Naive thymus-derived CD8-positive, alpha-beta T cell (primary cell): ENCODE data around the gene OR5K1. TPM values are rescaled to one million over a fixed set of nuclear protein-coding genes. Genes with fewer than 3 reads are reported as not detected.

Experiments
- ATAC-seq, 2 donors: fragments of 150-1000 bp; cut with Tn5 transposase in 1 of 2; sonication (Bioruptor Pico), chemical (Tn5 transposase) in 1 of 2; 1 replicate in 1 of 2; 2 replicates in 1 of 2; pipeline ENCODE4 v1.10.0; 2021; ENCODE audit warnings: mild to moderate bottlenecking in 2 of 2, moderate library complexity in 2 of 2
- POLR2A ChIA-PET: fragments of 350-600 bp; sonication (Branson Sonifier 250); formaldehyde crosslinking; loops from one replicate; lab custom pipeline; 2021; ENCODE audit warnings: antibody characterized with exemption; lab: Charles Lee
- DNase-seq, 10 donors: peaks; one replicate each; pipeline versions ENCODE4 v3.0.0 to v3.0.0-alpha.2; 2020 to 2022
- H3K27ac Mint-ChIP-seq, 10 donors: one replicate each; pipeline ENCODE4 v1.8.0; 2020 to 2022; ENCODE audit warnings: mild to moderate bottlenecking in 10 of 10, mixed read lengths in 10 of 10, moderate library complexity in 4 of 10, inconsistent platforms in 1 of 10
- H3K27me3 Mint-ChIP-seq, 5 donors: one replicate each; pipeline ENCODE4 v1.8.0; 2021 to 2022; ENCODE audit warnings: mixed read lengths in 5 of 5
- H3K36me3 Mint-ChIP-seq, 3 donors: one replicate each; pipeline ENCODE4 v1.8.0; 2020 to 2022; ENCODE audit warnings: mixed read lengths in 3 of 3, mild to moderate bottlenecking in 2 of 3, inconsistent platforms in 1 of 3
- H3K4me1 Mint-ChIP-seq, 4 donors: one replicate each; pipeline ENCODE4 v1.8.0; 2021 to 2022; ENCODE audit warnings: mixed read lengths in 4 of 4
- H3K4me3 Mint-ChIP-seq, 10 donors: one replicate each; pipeline ENCODE4 v1.8.0; 2020 to 2022; ENCODE audit warnings: mild to moderate bottlenecking in 10 of 10, mixed read lengths in 10 of 10, moderate library complexity in 6 of 10, inconsistent platforms in 1 of 10
- H3K9me3 Mint-ChIP-seq, 9 donors: one replicate each; pipeline ENCODE4 v1.8.0; 2020 to 2022; ENCODE audit warnings: mixed read lengths in 9 of 9, mild to moderate bottlenecking in 3 of 9, inconsistent platforms in 1 of 9, moderate library complexity in 1 of 9
- polyA plus RNA-seq, 3 donors: library from polyadenylated mRNA; unstranded; fragments of 300-500 nt; fragmentation: Illumina TruSeq; gene quantifications; one replicate each; pipeline ENCODE4 v1.2.3, GENCODE V29; 2021
- total RNA-seq, 8 experiments: library from RNA in 2 of 8; stranded (reverse) in 2 of 8; gene quantifications; one replicate each; pipeline ENCODE4 v1.2.3 and lab custom pipeline; 2021 to 2026

The OR5K1 gene
- total and polyA plus RNA-seq, 5 experiments from 2014 or later = not detected

- ATAC-seq (no peak), DNase-seq (no peak)
- Mint-ChIP-seq H3K9me3 (peaks cover 11 to 68% (median 56%) of the 10 kb centered on the region in 9 donors), H3K27ac (no peak overlapping the region), H3K4me1 (no peaks in the 10 kb centered on the region), H3K4me3 (no peak overlapping the region), H3K27me3 (peaks cover 12 to 28% (median 18%) of the 10 kb centered on the region in 5 donors), H3K36me3 (peaks cover 6 to 68% (median 21%) of the 10 kb centered on the region in 3 donors)
- POLR2A ChIA-PET = no interaction called here
Measured at GRCh38 chr3:98483626-98484025, 20.6 kb downstream of the OR5K1 start.

DNA sequence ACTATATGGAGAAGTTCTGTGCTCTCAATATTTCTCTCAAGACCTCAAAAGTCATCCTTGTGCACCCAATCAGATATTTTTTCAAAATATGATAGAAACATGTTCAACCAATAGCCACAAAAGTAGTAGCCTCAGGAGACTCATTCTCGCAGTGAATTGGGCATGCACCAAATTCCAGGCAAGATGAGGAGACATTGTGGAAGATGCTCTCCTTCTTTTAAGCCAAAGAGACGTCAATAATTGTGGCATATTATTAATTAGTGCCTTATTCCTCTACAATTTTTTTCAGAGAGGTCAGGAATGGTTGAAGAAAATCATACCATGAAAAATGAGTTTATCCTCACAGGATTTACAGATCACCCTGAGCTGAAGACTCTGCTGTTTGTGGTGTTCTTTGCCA is 34.4 kb downstream of the OR5K1 start, which contains the start of gene OR5K2:
OR5K2 (plus strand) TSS at position 301 of the 400 bp plus-strand sequence; CDS start at position 301, 0 bp downstream.
- H3K4me1 Mint-ChIP-seq = peaks cover 0 to 3% (median 0%) of the 10 kb centered on the region in 4 donors
- peaks cover 0 to 3% (median 0%) of the 10 kb centered on the region in 5 donors for H3K27me3 Mint-ChIP-seq
- POLR2A ChIA-PET = no interaction called here
- ATAC-seq (no peak), DNase-seq (no peak)
- H3K27ac Mint-ChIP-seq = peak within 1 kb of the TSS in 1 of 10 donors; percentile 58
- peaks cover 0 to 2% (median 0%) of the 10 kb centered on the region in 3 donors for H3K36me3 Mint-ChIP-seq
- H3K4me3 Mint-ChIP-seq = no peak within 1 kb of the TSS
- no peaks in the 10 kb centered on the region for H3K9me3 Mint-ChIP-seq

- POLR2A ChIA-PET = no interaction called here
- Mint-ChIP-seq H3K4me3 (no peak overlapping the region), H3K27me3 (peaks cover 0 to 2% (median 0%) of the 10 kb centered on the region in 5 donors), H3K9me3 (no peaks in the 10 kb centered on the region), H3K27ac (peak overlapping the region in 1 of 10 donors; percentile 21), H3K4me1 (peaks cover 0 to 6% (median 3%) of the 10 kb centered on the region in 4 donors), H3K36me3 (peaks cover 0 to 11% (median 8%) of the 10 kb centered on the region in 3 donors)
- DNase-seq = no peak
- ATAC-seq = no peak
Measured at GRCh38 chr3:98500019-98500418, 37.0 kb downstream of the OR5K1 start.

DNA sequence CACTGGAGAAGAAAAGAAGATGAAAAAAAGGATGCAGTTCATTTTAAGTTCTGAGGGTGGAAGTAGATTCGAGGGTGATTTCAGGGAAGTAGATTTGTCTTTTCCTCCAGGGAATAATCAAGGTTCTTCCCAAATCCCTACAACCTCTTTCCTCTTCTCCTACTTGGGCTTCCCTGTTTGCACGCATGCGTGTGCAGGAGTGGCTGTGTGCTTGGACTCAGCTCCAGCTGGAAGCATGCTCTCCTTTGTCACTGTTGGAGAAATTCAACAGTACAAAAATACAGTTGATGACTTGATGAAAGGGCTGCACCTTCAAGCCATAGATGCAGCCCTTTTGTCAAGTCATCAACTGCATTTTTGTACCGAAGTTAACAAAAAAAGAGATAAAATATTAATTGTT is 38.3 kb downstream of the OR5K1 start:
- POLR2A ChIA-PET = no interaction called here
- no peak for ATAC-seq
- Mint-ChIP-seq H3K27me3 (peaks cover 0 to 2% (median 0%) of the 10 kb centered on the region in 5 donors), H3K4me1 (peaks cover 0 to 6% (median 3%) of the 10 kb centered on the region in 4 donors), H3K36me3 (peaks cover 0 to 15% (median 13%) of the 10 kb centered on the region in 3 donors), H3K9me3 (no peaks in the 10 kb centered on the region), H3K27ac (peak overlapping the region in 1 of 10 donors; percentile 22), H3K4me3 (no peak overlapping the region)
- DNase-seq = no peak

DNA sequence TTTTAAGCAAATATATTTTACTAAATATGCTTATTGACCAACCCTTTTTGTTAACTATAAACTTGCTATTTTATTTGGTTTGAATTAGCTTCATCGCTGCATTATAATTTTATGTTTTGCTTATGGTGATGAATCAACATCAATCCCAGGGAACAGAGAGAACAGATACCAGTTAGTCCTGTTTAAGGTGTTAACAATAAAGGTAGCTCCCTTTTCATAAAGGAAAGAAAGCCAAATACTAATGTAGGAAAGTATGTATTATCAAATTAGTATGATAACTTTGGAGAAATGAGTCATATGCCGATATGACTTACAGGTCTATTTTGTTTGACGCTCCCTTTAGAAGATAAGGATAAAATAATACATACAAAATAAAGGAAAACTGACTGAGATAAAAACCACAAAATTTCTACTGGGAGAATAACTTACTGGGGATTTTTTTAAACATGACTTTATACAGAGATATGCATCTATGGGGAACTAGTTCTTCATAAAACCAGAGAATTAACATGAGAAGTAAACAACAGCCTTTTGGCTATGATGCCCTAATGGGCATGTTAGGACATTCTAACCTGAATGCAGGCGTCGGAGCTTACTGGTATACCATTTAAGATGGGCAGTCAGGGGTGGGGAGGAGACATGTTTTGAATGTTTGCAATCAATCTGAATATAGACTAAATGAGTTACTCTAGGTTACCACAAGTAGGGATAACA is 39.0 kb downstream of the OR5K1 start:
- no peak for DNase-seq
- peaks cover 2 to 17% (median 15%) of the 10 kb centered on the region in 3 donors for H3K36me3 Mint-ChIP-seq
- peak overlapping the region in 2 of 10 donors; percentile 1 to 7 for H3K27ac Mint-ChIP-seq
- H3K4me1 Mint-ChIP-seq = peaks cover 0 to 6% (median 3%) of the 10 kb centered on the region in 4 donors
- H3K4me3 Mint-ChIP-seq = no peak overlapping the region
- ATAC-seq = no peak
- no peaks in the 10 kb centered on the region for H3K9me3 Mint-ChIP-seq
- POLR2A ChIA-PET = no interaction called here
- peaks cover 0 to 1% (median 0%) of the 10 kb centered on the region in 5 donors for H3K27me3 Mint-ChIP-seq

DNA sequence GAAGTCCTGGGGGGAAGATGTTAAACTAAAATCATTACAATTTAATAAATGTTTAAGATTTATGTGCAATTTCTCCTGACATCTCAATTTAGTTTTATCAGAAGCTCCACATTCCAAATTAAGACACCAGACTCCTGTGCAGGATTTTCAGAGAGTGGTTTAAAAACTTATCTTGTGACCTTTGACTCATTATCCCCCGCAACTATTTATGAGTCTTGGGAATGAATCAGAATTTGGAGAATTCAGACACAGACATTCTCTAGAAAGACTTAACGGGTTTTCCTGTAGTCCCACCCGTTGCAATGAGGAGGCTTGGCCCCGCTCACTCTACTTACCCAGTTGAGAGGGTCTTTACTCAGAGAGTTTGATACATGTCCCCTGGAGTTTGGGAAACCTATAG is 41.5 kb downstream of the OR5K1 start:
- POLR2A ChIA-PET = no interaction called here
- no peaks in the 10 kb centered on the region for H3K27me3 Mint-ChIP-seq
- peaks cover 1 to 12% (median 3%) of the 10 kb centered on the region in 4 donors for H3K4me1 Mint-ChIP-seq
- ATAC-seq (no peak), DNase-seq (no peak)
- no peaks in the 10 kb centered on the region for H3K9me3 Mint-ChIP-seq
- H3K4me3 Mint-ChIP-seq = no peak overlapping the region
- H3K27ac Mint-ChIP-seq = no peak overlapping the region
- H3K36me3 Mint-ChIP-seq = peaks cover 4 to 30% (median 27%) of the 10 kb centered on the region in 3 donors

DNA sequence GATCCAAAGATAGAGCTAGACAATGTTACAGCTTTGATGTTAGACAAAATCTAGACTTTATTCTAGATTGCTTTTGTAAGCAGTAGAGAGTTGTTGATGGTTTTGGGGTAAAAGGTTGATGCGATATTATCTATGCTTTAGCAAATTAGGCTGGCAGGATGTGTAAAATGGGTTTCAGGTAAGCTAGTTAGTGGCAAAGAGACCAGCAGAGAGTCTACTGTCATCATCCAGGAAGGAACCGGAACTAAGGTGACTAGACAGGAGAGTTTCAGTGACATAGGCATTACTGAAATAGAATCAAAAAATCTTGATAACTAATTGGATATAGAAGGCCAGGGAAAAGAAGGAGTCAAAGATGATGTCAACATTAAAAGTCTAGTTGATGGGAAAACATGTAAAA is 45.6 kb downstream of the OR5K1 start:
- no peaks in the 10 kb centered on the region for H3K27me3 Mint-ChIP-seq
- H3K9me3 Mint-ChIP-seq = peaks cover 0 to 2% (median 0%) of the 10 kb centered on the region in 9 donors
- POLR2A ChIA-PET = no interaction called here
- H3K27ac Mint-ChIP-seq = no peak overlapping the region
- no peak for DNase-seq
- H3K36me3 Mint-ChIP-seq = peaks cover 4 to 52% (median 47%) of the 10 kb centered on the region in 3 donors
- ATAC-seq = no peak
- no peak overlapping the region for H3K4me3 Mint-ChIP-seq
- H3K4me1 Mint-ChIP-seq = peaks cover 2 to 14% (median 7%) of the 10 kb centered on the region in 4 donors

DNA sequence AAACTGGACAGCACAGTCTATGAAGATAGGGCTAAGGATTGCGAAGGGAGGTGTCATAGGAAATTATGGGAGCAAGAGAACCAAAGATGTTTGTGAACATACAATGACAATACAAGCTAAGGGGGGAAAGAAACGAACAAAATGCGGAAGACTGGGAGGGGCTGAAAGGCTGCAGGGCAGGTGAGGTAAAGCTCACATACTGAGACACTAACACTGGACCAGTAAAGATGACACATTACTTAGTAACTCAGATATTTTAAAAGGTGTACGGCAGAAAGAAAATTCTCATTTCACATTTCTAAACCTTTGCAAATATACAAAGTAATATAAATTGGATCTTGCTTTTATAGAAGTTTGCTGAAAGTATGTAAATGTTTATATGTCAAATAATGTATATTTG is 49.6 kb downstream of the OR5K1 start:
- POLR2A ChIA-PET = no interaction called here
- no peak overlapping the region for H3K27ac Mint-ChIP-seq
- peaks cover 0 to 2% (median 0%) of the 10 kb centered on the region in 9 donors for H3K9me3 Mint-ChIP-seq

DNA sequence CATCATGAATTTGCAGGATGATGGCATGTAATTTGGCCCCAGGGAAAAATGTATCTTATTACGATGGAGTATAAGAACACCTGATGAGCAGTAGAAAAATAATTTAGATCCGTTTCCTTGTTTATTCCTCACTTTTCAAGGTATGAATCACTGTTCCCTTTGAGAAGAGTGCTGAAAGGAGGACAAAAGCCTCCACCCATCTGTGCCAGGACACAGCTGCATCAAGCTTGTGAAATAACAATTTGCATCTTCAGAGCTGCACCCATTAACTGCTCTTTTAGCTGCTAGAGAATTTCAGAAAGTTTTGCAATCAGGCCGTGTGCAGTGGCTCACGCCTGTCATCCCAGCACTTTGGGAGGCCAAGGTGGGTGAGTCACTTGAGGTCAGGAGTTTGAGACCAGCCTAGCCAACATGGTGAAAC is 50.1 kb downstream of the OR5K1 start:
- Mint-ChIP-seq H3K27ac (no peak overlapping the region), H3K27me3 (no peaks in the 10 kb centered on the region), H3K9me3 (peaks cover 0 to 2% (median 0%) of the 10 kb centered on the region in 9 donors), H3K4me3 (no peak overlapping the region), H3K4me1 (peaks cover 3 to 21% (median 15%) of the 10 kb centered on the region in 4 donors), H3K36me3 (peaks cover 11 to 72% (median 52%) of the 10 kb centered on the region in 3 donors)
- ATAC-seq (no peak), DNase-seq (no peak)
- POLR2A ChIA-PET = no interaction called here

More for the DNA sequence above, 49.6 kb downstream of the OR5K1 start:
- H3K27me3 Mint-ChIP-seq = no peaks in the 10 kb centered on the region
- H3K4me3 Mint-ChIP-seq = no peak overlapping the region
- DNase-seq (no peak), ATAC-seq (no peak)
- peaks cover 11 to 73% (median 55%) of the 10 kb centered on the region in 3 donors for H3K36me3 Mint-ChIP-seq
- H3K4me1 Mint-ChIP-seq = peaks cover 2 to 17% (median 13%) of the 10 kb centered on the region in 4 donors

DNA sequence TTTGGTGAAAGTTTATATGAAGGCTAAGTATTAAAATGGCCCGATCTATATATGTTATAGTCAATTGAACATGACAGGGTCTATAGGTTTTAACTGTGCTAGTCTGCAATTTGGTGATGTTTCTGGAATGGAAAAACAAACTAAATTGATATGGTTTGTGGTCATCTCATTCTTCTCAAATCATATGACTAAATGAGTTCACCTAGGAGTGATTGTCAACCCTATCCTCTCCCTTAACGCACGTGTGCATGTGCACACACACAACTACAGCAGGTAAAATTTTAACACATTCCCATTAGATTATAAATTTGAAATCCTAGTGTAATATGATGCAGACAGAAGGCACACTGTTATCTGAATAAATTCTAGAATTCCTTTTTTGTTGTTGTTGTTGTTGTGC is 50.7 kb downstream of the OR5K1 start:
- Mint-ChIP-seq H3K27ac (peak overlapping the region in 1 of 10 donors; percentile 34), H3K4me3 (no peak overlapping the region), H3K27me3 (no peaks in the 10 kb centered on the region), H3K9me3 (peaks cover 0 to 2% (median 0%) of the 10 kb centered on the region in 9 donors), H3K4me1 (peaks cover 6 to 25% (median 18%) of the 10 kb centered on the region in 4 donors), H3K36me3 (peaks cover 11 to 72% (median 50%) of the 10 kb centered on the region in 3 donors)
- no peak for DNase-seq
- no peak for ATAC-seq
- POLR2A ChIA-PET = no interaction called here

DNA sequence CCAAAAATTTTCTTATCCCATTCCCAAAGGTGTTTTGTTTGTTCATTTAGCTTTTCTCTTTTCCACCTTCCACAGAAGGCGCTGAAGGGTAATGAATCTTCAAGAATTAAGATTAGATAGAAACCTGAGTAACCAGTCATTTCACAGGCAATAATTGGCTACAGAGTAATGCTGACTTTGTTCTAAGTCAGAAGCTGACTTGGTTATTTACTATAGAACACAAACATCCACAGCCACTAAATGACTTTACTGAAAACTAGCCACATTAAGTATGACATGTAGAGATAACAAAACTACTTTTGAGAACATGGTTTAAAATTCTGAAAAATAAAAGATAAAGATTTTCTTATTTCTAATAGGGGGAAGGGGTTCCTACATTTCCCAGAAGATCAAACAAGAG is 51.9 kb downstream of the OR5K1 start:
- Mint-ChIP-seq H3K9me3 (peaks cover 0 to 2% (median 0%) of the 10 kb centered on the region in 9 donors), H3K4me1 (peaks cover 14 to 34% (median 30%) of the 10 kb centered on the region in 4 donors), H3K27ac (peak overlapping the region in 1 of 10 donors; percentile 44), H3K27me3 (no peaks in the 10 kb centered on the region), H3K36me3 (peaks cover 11 to 81% (median 54%) of the 10 kb centered on the region in 3 donors), H3K4me3 (no peak overlapping the region)
- no peak for ATAC-seq
- no peak for DNase-seq
- POLR2A ChIA-PET = interaction anchor here (1.0 kb wide), 1 partner anchor 8 kb away, joined by 6 read pairs; the partner anchor contains the start of gene CLDND1

DNA sequence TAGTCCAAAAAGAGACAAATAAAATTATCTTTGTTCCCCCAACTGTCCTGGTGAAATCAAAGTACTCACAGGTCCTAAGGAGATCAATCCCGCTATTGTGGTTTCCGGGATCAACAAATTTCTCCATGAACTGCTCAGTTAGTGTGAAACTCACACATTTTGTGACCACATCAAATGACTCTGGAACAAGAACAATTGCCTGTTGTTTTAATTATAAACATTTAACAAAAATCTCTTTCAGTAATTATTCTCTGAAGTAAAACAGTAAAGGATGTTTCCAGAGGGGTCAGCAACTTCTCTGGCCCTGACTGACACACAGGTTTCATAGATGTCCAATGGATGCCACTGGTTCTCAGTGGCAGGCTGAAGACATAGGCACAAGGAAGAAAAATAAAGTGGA is 55.8 kb downstream of the OR5K1 start:
- Mint-ChIP-seq H3K27me3 (no peaks in the 10 kb centered on the region), H3K4me1 (peaks cover 24 to 57% (median 52%) of the 10 kb centered on the region in 4 donors), H3K27ac (peak overlapping the region in 5 of 10 donors; percentile 4 to 81 (median 62)), H3K9me3 (no peaks in the 10 kb centered on the region), H3K4me3 (peak overlapping the region in 2 of 10 donors; percentile 15 to 49), H3K36me3 (peaks cover 11 to 58% (median 30%) of the 10 kb centered on the region in 3 donors)
- DNase-seq = no peak
- POLR2A ChIA-PET = no interaction called here
- ATAC-seq = no peak

GRCh38 chr3:98519351-98519750 is 56.4 kb downstream of the OR5K1 start:
- Mint-ChIP-seq H3K27ac (peak overlapping the region in 9 of 10 donors; percentile 16 to 89 (median 57)), H3K4me3 (peak overlapping the region in 8 of 10 donors; percentile 3 to 75 (median 48)), H3K36me3 (peaks cover 11 to 54% (median 27%) of the 10 kb centered on the region in 3 donors), H3K27me3 (no peaks in the 10 kb centered on the region), H3K4me1 (peaks cover 24 to 57% (median 52%) of the 10 kb centered on the region in 4 donors), H3K9me3 (no peaks in the 10 kb centered on the region)
- no peak for ATAC-seq
- POLR2A ChIA-PET = no interaction called here
- DNase-seq = no peak
